PC-3 (cell line): ENCODE data around the gene DGKH.

Experiments used
- CTCF ChIP-seq: fragments of 300-600 bp; sonication (generic); conservative IDR thresholded peaks from 2 replicates; pipeline ENCODE4 v1.5.1; 2017; ENCODE audit warnings: antibody characterized with exemption, low read depth, mild to moderate bottlenecking, low read length
- EZH2 ChIP-seq: fragments of 300-600 bp; sonication (generic); IDR thresholded peaks from one replicate; pipeline ENCODE4 v1.6.1; 2017; ENCODE audit warnings: antibody characterized with exemption, mild to moderate bottlenecking, low read length; ENCODE audit not compliant: unreplicated experiment
- EZH2phosphoT487 ChIP-seq: fragments of 300-600 bp; sonication (generic); IDR thresholded peaks from 2 replicates; pipeline ENCODE4 v1.6.1; 2018; ENCODE audit warnings: mild to moderate bottlenecking, antibody characterized with exemption, low read length, borderline replicate concordance

DNA sequence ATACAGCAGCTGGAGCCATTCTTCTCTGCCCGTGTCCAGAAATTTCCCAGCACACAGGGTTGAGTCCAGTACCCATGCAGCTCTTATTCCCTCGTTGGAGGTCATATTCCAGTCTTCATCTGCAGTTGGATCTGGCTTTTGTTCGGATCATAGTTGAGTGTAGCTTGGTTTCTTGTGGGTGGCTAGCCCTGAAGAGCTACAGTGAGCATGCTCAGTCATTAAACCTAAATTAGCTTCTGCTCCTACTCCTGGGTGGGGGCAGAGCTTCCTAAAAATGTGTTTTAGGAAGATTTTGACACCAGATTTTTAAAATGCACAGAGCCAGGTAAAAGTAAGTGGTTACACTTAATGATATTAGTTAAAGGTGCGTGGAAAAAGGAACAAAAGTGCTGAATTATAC is 64.4 kb downstream of the DGKH start:
- TF ChIP-seq CTCF (no peak), EZH2 (no peak), EZH2phosphoT487 (no peak)
